SK-N-SH treated with all-trans-retinoic acid at 6 μM for 48 hours (cell line): ENCODE measurements around the gene ADAMTS2.

Experiments
- ATAC-seq: fragments of 200-7000 bp; cut with Tn5 transposase; 3 replicates; pipeline ENCODE4 v1.9.1; 2020; ENCODE audit warnings: mild to moderate bottlenecking, moderate library complexity
- ARNTL ChIP-seq: fragments of 450-650 bp; formaldehyde crosslinking; IDR thresholded peaks from 2 replicates; pipeline ENCODE4 v1.5.0; 2020; ENCODE audit warnings: low read depth, mild to moderate bottlenecking, moderate library complexity, borderline replicate concordance
- CSDC2 ChIP-seq: fragments of 250-450 bp; sonication (Bioruptor Pico); IDR thresholded peaks from 2 replicates; pipeline ENCODE4 v1.5.0; 2020; ENCODE audit warnings: mild to moderate bottlenecking, moderate library complexity
- ESRRG ChIP-seq: fragments of 250-450 bp; sonication (Bioruptor Pico); IDR thresholded peaks from 2 replicates; pipeline ENCODE4 v1.6.1; 2021; ENCODE audit warnings: mild to moderate bottlenecking
- GLIS3 ChIP-seq: fragments of 250-450 bp; sonication (Bioruptor Pico); IDR thresholded peaks from 2 replicates; pipeline ENCODE4 v1.5.0; 2020; ENCODE audit warnings: mild to moderate bottlenecking, moderate library complexity
- ISL1 ChIP-seq: fragments of 250-450 bp; sonication (Bioruptor Pico); IDR thresholded peaks from 2 replicates; pipeline ENCODE4 v2.1.2; 2022; ENCODE audit warnings: mild to moderate bottlenecking, moderate library complexity
- PPARA ChIP-seq: fragments of 250-450 bp; sonication (Bioruptor Pico); IDR thresholded peaks from 2 replicates; pipeline ENCODE4 v1.5.0; 2020; ENCODE audit warnings: mild to moderate bottlenecking, borderline replicate concordance
- RARB ChIP-seq: fragments of 250-450 bp; sonication (Bioruptor Pico); IDR thresholded peaks from 2 replicates; pipeline ENCODE4 v1.8.0; 2021; ENCODE audit warnings: mild to moderate bottlenecking, moderate library complexity
- SNAI2 ChIP-seq: fragments of 250-450 bp; sonication (Bioruptor Pico); IDR thresholded peaks from 2 replicates; pipeline ENCODE4 v1.5.0; 2020; ENCODE audit warnings: mild to moderate bottlenecking, moderate library complexity
- TCF4 ChIP-seq: fragments of 250-450 bp; sonication (Bioruptor Pico); IDR thresholded peaks from 2 replicates; pipeline ENCODE4 v1.8.0; 2021; ENCODE audit warnings: mild to moderate bottlenecking, moderate library complexity, borderline replicate concordance
- TOX ChIP-seq: fragments of 250-450 bp; sonication (Bioruptor Pico); IDR thresholded peaks from 2 replicates; pipeline ENCODE4 v1.8.0; 2021; ENCODE audit warnings: mild to moderate bottlenecking, moderate library complexity, borderline replicate concordance
- ZC3H10 ChIP-seq: fragments of 250-450 bp; sonication (Bioruptor Pico); IDR thresholded peaks from 2 replicates; pipeline ENCODE4 v1.5.1; 2021; ENCODE audit warnings: mild to moderate bottlenecking, moderate library complexity
- ZFP3 ChIP-seq: fragments of 250-450 bp; sonication (Bioruptor Pico); IDR thresholded peaks from 2 replicates; pipeline ENCODE4 v1.5.0; 2020; ENCODE audit warnings: mild to moderate bottlenecking, moderate library complexity
- ZFP30 ChIP-seq: fragments of 450-650 bp; formaldehyde crosslinking; IDR thresholded peaks from 2 replicates; pipeline ENCODE4 v1.5.0; 2022; ENCODE audit warnings: mild to moderate bottlenecking, moderate library complexity
- ZNF565 ChIP-seq: fragments of 450-650 bp; formaldehyde crosslinking; conservative IDR thresholded peaks from 2 replicates; pipeline ENCODE4 v1.5.0; 2020; ENCODE audit warnings: low read depth, mild to moderate bottlenecking, moderate library complexity
- ZNF70 ChIP-seq: fragments of 450-650 bp; formaldehyde crosslinking; IDR thresholded peaks from 2 replicates; pipeline ENCODE4 v1.5.0; 2020; ENCODE audit warnings: mild to moderate bottlenecking, moderate library complexity
- ZNF8 ChIP-seq: fragments of 450-650 bp; formaldehyde crosslinking; IDR thresholded peaks from 2 replicates; pipeline ENCODE4 v1.5.0; 2020; ENCODE audit warnings: mild to moderate bottlenecking, moderate library complexity
- TF ChIP-seq, protein P1 (sequence below): fragments of 250-450 bp; sonication (Bioruptor Pico); IDR thresholded peaks from 2 replicates; pipeline ENCODE4 v1.5.0; 2020; ENCODE audit warnings: mild to moderate bottlenecking, moderate library complexity
- TF ChIP-seq, protein P2 (sequence below): fragments of 250-450 bp; sonication (Bioruptor Pico); IDR thresholded peaks from 2 replicates; pipeline ENCODE4 v1.5.1; 2021; ENCODE audit warnings: mild to moderate bottlenecking, moderate library complexity
- TF ChIP-seq, protein P3 (sequence below): fragments of 250-450 bp; sonication (Bioruptor Pico); IDR thresholded peaks from 2 replicates; pipeline ENCODE4 v1.8.0; 2020; ENCODE audit warnings: mild to moderate bottlenecking, moderate library complexity, borderline replicate concordance
- TF ChIP-seq, protein P4 (sequence below): fragments of 250-450 bp; sonication (Bioruptor Pico); IDR thresholded peaks from 2 replicates; pipeline ENCODE4 v1.5.1; 2020; ENCODE audit warnings: low read depth, mild to moderate bottlenecking, moderate library complexity
- TF ChIP-seq, protein P5 (sequence below): fragments of 250-450 bp; sonication (Bioruptor Pico); IDR thresholded peaks from 2 replicates; pipeline ENCODE4 v1.8.0; 2021; ENCODE audit warnings: low read depth, mild to moderate bottlenecking, moderate library complexity, borderline replicate concordance

The ADAMTS2 gene

DNA sequence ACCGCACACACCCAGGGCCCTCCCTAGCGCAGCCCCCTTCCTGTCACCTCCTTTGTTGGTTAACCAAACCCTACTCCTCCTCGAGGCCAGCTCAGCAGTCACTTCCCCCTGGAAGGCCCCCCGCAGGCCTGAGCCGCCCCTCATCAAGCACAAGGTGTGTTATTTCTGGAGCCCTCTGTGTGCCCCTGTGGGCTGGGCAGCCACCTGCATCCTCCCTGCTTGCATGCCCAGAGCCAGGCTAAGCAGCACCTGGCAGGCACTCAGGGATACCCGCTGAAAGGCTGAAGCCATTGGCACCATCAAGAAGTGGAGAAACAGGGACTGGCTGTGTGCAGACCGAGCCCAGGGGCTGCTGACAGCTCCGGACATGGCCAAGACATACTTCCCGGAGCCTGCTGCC, 163.3 kb downstream of the ADAMTS2 start:
- no peak for ATAC-seq
- TF ChIP-seq ZFP3 (CRISPR knock-in tag) (no peak), TCF4 (no peak), ZFP30 (CRISPR knock-in tag) (no peak), ZNF8 (CRISPR knock-in tag) (no peak), TOX (no peak), ZC3H10 (CRISPR knock-in tag) (no peak), GLIS3 (CRISPR knock-in tag) (no peak)
- TF ChIP-seq, protein P1, sequence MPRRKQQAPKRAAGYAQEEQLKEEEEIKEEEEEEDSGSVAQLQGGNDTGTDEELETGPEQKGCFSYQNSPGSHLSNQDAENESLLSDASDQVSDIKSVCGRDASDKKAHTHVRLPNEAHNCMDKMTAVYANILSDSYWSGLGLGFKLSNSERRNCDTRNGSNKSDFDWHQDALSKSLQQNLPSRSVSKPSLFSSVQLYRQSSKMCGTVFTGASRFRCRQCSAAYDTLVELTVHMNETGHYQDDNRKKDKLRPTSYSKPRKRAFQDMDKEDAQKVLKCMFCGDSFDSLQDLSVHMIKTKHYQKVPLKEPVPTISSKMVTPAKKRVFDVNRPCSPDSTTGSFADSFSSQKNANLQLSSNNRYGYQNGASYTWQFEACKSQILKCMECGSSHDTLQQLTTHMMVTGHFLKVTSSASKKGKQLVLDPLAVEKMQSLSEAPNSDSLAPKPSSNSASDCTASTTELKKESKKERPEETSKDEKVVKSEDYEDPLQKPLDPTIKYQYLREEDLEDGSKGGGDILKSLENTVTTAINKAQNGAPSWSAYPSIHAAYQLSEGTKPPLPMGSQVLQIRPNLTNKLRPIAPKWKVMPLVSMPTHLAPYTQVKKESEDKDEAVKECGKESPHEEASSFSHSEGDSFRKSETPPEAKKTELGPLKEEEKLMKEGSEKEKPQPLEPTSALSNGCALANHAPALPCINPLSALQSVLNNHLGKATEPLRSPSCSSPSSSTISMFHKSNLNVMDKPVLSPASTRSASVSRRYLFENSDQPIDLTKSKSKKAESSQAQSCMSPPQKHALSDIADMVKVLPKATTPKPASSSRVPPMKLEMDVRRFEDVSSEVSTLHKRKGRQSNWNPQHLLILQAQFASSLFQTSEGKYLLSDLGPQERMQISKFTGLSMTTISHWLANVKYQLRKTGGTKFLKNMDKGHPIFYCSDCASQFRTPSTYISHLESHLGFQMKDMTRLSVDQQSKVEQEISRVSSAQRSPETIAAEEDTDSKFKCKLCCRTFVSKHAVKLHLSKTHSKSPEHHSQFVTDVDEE (CRISPR knock-in tag), result no peak
- TF ChIP-seq, all 23 proteins: peak for 0

DNA sequence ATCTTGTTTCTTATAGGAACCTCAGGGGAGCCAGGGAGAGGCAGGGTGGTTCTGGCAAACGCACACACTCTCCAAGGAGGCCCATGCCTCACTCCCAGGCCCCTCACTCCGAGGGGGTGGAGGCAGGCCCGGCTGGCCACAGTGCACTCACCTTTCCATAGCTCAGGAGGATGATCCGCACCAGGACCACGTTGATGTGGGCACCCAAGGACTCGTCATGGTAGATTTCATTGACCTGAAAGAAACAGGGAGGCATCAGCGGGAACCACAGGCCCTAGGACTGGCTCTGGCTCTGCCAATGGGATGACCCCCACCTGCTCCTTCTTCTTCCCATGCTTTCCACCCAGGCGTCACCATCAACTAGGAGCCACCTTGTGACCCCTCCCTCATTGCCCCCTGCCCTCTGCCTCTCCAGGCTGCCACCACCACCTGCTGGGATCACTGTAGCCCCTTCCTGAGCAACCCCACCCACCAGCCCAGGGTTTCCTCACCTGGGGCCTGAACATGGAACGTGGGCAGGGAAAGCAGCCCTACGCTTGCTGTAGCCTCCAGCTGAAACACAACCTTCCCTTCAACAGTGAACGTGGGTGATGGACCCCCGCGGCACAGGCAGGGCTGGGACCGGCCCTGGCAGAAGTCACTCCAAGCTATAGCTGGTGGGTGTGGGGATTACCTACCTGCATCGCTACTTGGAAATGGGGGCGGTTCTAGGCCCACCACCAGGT, 164.2 kb downstream of the ADAMTS2 start:
- TF ChIP-seq GLIS3 (CRISPR knock-in tag), result no peak
- ATAC-seq, result no peak

DNA sequence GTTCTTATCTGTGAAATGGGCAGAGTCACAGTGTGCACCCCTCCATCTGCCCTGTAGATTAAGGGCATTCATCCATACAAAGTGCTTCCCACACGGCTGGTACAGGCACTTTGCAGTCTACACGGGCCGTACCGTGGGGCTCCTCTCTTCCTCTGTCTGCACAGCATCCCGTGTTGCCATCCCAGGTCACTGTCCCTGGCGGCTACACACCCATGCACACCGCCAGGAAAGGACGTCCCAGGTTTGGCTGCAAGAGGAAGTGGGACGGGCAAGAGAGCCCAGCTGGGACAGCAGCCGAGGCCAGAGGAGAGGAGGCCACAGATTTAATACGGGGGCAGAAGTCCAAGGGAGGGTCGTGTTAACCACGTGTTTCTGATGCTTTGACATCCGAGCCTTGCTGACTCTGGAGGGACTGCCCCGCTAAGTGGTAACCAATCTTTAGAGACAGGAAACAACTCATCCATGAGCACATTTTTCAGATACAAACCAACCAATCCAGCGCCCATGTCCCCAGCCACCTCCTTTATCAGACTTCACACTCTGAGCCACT, 165.1 kb downstream of the ADAMTS2 start:
- ATAC-seq, result no peak
- TF ChIP-seq ARNTL (CRISPR knock-in tag) (no peak), ESRRG (CRISPR knock-in tag) (no peak), ISL1 (CRISPR knock-in tag) (no peak), ZFP3 (CRISPR knock-in tag) (no peak), GLIS3 (CRISPR knock-in tag) (no peak), ZNF8 (CRISPR knock-in tag) (no peak), PPARA (no peak), ZFP30 (CRISPR knock-in tag) (no peak), SNAI2 (CRISPR knock-in tag) (no peak)
- TF ChIP-seq, protein P2, sequence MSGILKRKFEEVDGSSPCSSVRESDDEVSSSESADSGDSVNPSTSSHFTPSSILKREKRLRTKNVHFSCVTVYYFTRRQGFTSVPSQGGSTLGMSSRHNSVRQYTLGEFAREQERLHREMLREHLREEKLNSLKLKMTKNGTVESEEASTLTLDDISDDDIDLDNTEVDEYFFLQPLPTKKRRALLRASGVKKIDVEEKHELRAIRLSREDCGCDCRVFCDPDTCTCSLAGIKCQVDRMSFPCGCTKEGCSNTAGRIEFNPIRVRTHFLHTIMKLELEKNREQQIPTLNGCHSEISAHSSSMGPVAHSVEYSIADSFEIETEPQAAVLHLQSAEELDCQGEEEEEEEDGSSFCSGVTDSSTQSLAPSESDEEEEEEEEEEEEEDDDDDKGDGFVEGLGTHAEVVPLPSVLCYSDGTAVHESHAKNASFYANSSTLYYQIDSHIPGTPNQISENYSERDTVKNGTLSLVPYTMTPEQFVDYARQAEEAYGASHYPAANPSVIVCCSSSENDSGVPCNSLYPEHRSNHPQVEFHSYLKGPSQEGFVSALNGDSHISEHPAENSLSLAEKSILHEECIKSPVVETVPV (CRISPR knock-in tag), result no peak
- TF ChIP-seq, protein P3, sequence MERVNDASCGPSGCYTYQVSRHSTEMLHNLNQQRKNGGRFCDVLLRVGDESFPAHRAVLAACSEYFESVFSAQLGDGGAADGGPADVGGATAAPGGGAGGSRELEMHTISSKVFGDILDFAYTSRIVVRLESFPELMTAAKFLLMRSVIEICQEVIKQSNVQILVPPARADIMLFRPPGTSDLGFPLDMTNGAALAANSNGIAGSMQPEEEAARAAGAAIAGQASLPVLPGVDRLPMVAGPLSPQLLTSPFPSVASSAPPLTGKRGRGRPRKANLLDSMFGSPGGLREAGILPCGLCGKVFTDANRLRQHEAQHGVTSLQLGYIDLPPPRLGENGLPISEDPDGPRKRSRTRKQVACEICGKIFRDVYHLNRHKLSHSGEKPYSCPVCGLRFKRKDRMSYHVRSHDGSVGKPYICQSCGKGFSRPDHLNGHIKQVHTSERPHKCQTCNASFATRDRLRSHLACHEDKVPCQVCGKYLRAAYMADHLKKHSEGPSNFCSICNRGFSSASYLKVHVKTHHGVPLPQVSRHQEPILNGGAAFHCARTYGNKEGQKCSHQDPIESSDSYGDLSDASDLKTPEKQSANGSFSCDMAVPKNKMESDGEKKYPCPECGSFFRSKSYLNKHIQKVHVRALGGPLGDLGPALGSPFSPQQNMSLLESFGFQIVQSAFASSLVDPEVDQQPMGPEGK (CRISPR knock-in tag), result no peak

DNA sequence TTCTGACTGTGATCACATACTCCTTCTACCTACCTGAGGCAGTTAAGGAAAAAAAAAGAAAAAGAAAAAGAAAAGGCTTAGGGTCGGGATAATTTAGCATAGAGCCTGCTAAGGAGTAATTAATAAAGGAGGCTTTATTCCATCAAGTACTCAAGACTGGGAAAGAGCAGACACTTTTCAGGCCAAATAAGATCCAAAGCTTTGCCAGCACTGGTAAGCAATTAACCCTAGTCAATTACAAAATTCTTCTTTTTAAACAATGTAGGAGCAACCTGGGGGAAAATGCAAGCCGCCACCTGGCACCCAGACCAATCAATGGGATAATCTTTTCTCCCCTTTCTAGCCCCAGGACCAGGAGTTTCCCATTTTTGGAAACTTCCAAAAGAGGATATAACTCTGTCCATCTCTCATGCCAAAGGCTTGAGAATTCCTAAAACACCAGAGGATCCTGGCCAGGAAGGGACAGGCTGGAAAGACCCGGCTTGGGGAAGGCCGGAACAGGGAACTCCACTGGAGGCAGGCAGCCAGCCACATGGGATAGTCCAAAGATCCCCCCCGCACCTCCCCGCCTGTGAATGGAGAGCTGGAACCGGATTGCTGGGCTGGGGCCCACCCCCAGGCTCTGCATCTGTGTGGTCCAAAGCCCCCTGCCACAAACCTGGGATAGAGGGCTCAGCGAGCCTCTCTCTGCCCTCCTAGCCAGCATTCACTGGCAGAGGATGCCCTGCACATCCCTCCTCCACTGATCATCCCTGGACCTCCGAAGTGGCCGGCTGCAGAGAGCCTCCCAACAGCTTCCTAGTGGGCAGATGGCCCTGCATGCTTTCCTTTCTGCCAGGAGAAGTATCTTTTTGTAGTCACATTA, 167.3 kb downstream of the ADAMTS2 start:
- ATAC-seq, result no peak
- no peak for TF ChIP-seq ZNF565
- no peak for TF ChIP-seq ZFP30 (CRISPR knock-in tag)
- TF ChIP-seq, protein P4, sequence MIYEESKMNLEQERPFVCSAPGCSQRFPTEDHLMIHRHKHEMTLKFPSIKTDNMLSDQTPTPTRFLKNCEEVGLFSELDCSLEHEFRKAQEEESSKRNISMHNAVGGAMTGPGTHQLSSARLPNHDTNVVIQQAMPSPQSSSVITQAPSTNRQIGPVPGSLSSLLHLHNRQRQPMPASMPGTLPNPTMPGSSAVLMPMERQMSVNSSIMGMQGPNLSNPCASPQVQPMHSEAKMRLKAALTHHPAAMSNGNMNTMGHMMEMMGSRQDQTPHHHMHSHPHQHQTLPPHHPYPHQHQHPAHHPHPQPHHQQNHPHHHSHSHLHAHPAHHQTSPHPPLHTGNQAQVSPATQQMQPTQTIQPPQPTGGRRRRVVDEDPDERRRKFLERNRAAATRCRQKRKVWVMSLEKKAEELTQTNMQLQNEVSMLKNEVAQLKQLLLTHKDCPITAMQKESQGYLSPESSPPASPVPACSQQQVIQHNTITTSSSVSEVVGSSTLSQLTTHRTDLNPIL (CRISPR knock-in tag), result no peak
- TF ChIP-seq, protein P5, sequence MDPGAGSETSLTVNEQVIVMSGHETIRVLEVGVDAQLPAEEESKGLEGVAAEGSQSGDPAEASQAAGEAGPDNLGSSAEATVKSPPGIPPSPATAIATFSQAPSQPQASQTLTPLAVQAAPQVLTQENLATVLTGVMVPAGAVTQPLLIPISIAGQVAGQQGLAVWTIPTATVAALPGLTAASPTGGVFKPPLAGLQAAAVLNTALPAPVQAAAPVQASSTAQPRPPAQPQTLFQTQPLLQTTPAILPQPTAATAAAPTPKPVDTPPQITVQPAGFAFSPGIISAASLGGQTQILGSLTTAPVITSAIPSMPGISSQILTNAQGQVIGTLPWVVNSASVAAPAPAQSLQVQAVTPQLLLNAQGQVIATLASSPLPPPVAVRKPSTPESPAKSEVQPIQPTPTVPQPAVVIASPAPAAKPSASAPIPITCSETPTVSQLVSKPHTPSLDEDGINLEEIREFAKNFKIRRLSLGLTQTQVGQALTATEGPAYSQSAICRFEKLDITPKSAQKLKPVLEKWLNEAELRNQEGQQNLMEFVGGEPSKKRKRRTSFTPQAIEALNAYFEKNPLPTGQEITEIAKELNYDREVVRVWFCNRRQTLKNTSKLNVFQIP, result no peak
- TF ChIP-seq ZNF8 (CRISPR knock-in tag), result no peak
- TF ChIP-seq ZFP3 (CRISPR knock-in tag), result no peak
- TF ChIP-seq TCF4, result no peak
- TF ChIP-seq, protein P3 (CRISPR knock-in tag), result no peak
- TF ChIP-seq CSDC2 (CRISPR knock-in tag), result no peak
- TF ChIP-seq, protein P2 (CRISPR knock-in tag), result no peak
- no peak for TF ChIP-seq RARB (CRISPR knock-in tag)
- no peak for TF ChIP-seq ISL1 (CRISPR knock-in tag)
- no peak for TF ChIP-seq GLIS3 (CRISPR knock-in tag)
- TF ChIP-seq ZNF70 (CRISPR knock-in tag), result no peak
